CD4-positive, alpha-beta T cell treated with Interleukin-21 for 1 hour (primary cell): ENCODE data around the gene HELT.

Source experiments
- DNase-seq: peaks from one replicate; pipeline ENCODE4 v3.0.0-alpha.2; 2020

HELT gene

DNA sequence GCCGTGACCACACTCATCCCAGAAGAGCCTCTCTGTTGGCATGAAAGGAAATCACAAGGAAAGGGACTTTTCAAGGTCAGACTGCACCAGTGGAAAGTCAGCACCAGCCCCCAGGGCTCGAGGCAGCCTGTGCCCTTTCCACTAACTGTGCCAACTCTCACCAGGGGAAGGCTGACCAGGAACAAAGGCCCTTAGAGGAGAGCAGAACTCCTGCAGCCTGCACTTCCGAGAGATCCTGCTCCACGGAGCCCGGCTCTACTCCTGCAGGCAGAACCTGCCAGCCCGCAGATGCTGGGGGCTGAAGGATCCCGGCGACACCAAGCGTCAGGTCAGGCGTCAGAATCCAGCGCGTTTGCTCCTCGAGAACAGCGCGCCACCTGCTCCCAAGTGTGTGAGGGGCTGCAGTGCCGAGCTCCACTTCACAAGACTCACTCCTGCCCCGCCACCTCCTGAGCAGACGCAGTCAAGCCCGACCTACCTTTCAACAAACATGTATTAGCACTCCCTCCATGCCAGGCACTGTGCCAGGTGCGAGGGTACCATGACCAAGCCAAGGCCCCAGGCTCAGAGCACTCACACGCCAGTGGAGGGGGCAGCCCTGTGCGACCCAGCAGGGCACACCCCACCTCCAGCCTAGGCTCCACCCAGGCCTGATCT, 13.6 kb upstream of the HELT start:
- DNase-seq, result no peak

DNA sequence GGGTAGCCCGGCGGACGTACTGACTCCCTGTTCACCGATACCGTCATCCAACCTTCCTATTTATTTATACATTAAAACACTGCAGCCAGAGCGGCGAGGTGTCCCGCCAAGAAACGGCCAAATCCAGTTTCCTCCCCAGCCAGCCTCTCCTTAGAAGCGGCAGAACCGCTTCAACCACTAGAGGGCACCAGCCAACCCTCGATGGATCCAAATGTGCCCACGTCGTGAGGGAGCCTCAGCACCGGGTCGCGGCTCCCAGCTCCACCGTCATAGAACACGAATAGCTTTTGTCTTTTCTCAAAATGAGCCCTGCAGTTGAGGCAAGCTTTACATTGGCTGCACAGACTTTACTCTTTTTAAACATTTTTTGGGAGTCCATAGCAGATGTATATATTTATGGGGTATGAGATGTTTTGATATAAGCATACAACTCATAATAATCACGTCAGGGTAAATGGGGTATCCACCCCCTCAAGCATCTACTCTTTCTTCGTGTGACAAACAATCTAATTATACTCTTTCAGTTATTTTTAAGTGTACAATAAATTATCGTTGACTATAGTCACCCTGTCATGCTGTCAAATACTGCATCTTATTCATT, 13.0 kb upstream of the HELT start:
- peak; percentile 69 for DNase-seq

DNA sequence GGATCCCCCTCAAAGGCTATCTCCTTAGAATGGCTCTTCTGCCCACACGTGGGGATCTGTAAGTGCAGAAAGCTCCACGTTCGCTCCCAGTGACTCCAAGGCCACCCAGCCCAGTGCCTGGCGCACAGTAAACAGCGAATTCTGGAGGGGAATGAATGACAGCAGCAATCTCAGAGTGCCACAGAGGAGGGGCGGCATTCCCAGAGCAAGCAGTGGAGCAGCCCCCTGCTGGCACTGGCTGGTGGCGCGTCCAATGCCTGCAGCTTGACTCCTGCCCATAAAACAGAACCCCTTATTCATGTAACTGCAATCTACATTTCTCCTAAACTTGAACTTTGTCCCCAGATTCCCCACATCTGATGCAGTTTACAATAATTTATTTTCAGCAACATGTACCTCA, 6.9 kb upstream of the HELT start:
- DNase-seq, result no peak

DNA sequence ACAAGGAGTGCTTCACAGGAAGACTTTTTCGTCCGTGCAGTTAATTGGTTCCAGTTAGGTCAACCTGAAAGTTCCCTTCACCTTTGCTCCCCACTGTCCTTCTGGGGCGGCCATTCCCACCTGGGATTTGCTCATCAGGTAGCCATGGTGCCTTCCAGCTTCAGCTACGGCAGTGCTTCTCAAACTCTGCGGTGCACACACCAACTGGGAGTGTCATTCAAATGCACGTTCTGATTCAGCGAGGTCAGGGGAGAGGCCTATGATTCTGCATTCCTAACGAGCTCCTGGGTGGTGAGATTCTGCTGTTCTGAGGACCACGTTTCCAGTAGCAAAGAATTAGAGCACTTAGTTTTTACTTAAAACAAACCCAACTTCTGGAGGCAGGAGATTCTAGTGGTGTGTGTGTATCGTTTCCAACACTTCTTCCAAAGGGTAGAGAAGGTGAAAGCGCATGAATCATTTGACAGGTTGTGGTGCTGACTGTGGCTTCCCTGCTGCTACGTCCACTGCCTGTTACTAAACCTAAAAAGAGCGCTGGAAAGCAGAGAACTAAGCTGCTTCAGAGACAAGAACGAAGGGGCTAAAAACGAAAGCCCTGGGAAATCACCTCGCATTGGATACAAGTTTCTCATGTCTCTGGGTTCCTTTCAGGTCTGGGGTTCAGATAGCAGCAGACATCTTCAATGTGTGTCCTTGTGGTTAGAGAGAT, 4.7 kb upstream of the HELT start:
- no peak for DNase-seq

DNA sequence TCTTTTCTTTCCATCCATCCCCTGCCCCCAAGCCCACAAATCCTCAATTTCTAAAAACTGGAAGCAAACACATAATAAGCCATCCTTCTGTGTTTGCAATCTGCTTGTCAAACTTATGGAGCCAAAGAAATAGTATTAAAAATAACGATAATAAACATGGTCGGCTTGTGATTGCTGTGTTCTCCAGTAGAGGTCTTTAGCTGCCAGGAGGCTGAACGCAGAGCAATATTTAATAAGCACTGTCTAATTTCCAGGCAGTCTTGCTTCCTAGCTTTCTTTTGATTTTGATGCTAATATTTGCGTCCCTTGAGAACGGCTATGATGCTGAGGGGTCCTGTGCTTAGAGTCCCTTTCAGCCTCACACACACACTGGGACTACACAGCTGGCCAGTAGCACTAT, 3.2 kb upstream of the HELT start:
- DNase-seq, result no peak

DNA sequence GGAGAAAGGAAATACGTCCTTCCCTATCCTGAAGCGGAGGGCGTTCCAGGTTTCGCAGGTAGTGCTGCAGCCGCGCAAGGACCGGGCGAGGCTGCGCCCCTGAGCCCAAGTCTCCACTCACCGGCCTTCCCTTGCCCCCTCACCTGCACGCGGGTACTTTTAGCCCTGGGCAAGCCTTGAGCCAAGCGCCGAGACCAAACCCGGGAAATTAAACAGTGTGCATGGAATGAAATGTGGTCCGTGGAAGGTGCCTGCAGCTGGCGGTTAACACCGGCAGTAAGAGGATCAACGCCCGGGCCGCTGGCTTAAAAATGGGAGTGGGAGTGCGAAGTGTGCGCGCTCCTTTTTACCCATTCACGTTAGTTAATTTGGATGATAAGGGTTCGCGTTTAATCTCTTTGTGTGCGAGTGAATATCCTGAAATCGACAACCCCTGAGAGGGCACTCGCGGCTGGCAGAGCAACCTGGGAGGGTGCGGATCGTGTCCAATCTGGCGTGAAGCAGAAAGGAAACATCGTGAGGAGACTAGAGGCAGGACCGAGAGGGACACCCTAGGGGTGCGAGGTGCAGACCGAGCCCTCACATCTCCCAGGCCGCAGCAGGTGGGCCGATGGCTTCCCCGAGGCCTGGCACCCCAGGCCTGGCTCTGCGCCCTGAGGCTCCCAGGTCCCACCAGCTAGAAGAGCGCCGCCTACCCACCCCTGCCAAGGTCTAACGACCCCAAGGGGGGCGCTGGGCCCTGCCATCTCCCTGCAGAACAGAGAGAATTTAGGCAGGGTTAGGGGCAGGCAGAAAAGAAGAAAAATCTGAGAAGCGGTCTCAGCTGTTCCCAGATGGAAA, 2.0 kb upstream of the HELT start:
- no peak for DNase-seq

DNA sequence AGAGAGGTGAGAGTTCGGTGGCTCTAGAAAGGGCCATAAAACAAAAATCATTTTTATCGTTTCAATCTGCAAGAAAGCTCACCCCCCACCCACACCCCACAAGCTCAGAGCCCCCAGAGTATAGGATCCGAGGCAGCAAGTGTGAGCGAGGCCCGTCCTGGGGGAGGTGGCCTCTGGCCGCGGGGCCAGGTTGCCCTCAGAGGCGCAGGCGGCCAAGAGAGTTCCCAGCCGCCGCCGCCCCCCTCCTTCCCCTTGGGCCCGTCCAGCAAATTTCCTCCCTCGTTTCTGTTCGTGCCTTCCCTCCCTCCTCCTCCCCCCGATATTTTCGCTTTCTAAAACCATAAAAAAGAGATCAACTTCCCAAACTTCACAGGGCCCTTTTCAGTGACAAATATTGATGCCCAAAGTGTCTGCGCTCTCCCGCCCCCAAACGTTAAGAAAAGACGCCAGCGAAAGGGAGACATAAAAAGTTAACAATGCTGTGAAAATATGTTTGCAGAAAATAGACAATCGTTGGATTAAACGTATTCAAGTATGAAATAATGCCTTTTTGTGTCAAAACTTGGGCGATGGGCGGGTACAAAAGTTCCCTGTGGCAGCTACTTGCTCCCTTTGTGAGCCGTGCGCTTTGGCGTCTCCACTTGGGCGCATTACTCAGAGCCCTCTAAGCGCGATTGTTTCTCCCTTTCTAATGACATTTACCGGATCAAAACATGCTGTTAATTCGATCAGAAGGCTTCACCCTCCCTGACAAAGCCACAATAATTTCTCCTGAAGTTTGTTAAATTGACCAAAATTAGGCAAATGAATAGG, 1.1 kb upstream of the HELT start:
- DNase-seq, result no peak

DNA sequence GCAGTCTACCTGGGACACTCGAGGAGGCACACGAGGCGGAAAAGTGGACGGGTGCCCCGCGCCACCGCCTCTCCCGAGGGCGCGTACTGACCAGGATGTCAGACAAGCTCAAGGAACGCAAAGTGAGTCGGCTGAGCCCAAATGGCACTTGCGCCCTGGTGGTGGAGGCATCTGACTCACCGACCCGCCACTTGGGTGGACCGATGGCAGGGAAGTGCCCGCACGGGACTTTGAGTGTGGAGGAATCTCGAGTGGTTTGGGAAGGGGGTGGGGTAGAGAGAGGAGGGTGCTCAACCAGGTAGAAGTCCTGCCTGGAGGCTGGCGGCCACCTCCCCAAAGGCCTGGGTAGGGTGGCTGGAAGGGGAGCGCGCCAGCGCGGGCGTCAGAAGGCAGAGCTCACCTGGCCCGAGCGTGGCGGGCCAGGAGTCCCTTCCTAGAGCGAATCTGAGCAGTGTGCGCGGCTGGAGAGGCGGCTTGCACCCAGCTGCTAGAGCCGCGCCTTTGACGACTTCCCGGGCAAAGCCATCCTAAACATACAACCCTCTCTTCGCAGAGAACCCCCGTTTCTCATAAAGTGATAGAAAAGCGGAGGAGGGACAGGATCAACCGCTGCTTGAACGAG, 655 bp downstream of the HELT start:
- no peak for DNase-seq

DNA sequence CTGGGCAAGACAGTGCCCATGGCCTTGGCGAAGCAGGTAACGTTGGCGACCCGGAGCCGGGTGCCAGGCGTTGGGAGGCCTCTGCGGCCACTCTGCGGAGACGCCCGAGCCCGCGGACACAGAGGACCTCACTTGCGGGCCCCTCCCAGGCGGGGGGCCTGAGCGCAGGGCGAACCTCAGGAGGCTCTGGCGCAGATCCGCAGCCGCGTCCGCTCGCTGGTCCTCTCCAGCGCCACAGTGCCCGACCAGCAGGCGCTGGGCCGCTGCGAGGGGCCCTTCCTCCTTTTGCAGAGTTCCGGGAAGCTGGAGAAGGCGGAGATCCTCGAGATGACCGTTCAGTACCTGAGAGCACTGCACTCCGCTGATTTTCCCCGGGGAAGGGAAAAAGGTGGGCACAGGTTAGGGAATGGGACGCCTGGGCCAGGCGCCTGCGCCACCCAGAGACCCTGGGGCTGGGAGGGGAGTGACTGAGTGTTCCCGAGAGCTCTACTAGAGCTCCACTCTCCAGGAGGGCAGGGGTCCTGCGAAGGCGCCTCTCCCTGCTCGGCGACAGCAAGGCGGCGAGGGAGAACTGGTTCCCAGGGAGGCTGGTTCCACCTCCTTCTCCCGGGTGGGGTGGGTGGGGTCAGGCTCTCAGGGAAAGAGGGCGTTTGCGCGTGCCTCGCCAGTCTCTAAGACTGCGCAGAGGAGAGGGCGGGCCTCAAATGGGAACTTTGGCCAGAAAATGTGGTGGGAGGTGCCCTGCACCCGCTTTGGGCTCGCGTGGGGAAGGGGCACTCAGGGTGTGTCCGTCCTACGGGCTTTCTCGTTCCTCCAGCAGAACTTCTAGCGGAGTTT, 1.4 kb downstream of the HELT start:
- no peak for DNase-seq

DNA sequence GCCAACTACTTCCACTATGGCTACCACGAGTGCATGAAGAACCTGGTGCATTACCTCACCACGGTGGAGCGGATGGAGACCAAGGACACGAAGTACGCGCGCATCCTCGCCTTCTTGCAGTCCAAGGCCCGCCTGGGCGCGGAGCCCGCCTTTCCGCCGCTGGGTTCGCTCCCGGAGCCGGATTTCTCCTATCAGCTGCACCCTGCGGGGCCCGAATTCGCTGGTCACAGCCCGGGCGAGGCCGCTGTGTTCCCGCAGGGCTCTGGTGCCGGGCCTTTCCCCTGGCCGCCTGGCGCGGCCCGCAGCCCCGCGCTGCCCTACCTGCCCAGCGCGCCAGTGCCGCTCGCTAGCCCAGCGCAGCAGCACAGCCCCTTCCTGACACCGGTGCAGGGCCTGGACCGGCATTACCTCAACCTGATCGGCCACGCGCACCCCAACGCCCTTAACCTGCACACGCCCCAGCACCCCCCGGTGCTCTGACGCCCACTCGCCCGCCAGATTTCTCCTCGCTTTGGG, 2.1 kb downstream of the HELT start:
- no peak for DNase-seq

DNA sequence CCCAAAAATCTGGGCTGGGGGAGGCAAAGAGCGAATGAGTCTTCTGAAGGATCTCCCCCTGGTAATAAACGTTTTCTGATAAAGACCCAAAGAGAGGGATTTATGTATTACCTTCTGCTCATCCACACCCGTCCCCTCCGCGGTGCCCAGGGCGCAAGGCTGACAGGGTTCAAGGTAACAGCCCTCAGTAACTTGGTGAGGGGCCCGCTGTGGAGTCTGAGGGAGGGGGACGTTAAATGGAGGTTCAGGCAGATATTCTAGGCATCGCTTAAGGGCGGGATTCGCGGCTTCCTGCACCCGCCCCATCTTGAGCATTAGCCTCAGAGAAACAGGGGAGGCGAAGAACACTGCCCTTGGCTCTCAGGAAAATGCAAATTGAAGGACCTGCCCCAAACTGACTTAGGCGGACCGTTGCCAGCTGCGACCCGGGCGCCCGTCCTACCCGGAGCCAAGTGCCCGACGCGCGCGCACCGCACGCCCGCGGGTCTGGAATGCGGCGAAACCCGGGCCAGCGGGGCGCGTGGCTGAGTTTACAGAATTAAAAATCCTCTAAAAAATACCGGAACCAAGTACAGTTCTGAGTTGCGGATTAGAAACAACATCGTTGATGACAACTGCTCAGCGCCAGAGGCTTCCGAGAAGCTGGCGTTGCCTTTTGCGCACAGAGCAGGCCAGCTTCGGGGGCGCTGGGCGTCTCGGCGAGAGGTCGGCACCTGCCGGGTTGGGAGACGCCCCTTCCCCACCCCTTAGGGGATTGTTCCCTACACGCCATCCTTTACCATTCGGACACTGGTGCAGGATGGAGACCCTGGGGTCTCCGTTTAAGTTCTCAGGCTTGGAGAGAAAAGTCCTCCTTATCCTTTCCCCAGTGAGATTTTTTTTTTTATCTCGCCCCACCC, 2.8 kb downstream of the HELT start:
- no peak for DNase-seq

DNA sequence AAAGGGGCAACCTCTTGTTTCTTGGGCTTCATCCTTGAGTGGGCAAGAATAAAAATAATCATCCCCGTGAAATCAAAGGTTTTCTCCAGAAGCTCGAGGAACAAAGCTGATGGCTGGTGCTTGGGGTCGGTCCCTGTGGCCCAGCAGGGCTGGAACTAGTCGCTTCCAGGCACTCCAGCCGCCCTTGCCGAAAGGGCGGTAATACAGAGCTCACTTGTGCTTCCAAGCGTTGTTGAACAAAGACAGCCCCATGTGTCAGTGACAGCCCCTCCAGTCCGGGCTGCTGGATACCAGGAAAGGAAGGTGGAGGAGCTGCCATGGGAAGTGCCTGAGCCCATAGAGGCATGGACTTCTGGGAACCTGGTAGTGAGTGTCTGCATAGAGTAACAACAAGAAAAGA, 5.2 kb downstream of the HELT start:
- DNase-seq, result no peak

DNA sequence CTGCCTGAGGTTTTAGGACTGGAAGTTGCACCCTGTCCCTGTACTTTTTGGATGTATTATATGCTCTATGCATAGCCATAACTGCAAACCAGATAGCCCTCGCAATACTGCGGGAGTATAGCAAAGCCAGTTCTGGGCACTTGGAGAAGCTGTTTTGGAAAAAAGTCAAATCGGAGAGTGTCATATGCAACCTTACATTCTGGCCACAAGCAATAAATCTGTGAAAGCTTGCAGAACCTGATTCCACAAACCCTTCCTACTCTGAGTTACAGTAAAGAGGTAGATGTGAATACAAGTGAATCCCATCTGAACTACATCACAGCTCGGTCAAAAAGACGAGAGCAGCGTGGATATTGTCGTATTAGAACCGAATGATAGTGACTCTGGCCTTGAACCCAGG, 10.3 kb downstream of the HELT start:
- DNase-seq, result no peak

DNA sequence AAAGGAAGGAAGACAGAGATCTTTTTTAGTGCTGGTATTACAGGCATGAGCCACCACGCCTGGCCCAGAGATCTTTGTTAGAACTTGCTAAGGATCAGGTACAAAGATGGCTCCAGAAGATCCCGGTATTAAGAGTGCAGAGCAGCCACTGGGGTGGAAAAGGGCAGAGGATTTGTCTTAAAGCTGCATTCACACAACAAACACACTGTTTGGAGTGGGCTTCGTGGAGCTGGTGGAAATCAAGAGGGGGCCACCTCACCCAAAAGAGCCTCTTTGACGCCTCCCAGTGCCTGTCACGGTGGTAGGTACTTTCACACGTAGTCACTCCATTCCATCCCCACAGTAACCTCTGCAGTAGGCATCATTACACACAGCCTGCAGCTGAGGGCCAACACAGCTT, 13.3 kb downstream of the HELT start:
- DNase-seq, result no peak

DNA sequence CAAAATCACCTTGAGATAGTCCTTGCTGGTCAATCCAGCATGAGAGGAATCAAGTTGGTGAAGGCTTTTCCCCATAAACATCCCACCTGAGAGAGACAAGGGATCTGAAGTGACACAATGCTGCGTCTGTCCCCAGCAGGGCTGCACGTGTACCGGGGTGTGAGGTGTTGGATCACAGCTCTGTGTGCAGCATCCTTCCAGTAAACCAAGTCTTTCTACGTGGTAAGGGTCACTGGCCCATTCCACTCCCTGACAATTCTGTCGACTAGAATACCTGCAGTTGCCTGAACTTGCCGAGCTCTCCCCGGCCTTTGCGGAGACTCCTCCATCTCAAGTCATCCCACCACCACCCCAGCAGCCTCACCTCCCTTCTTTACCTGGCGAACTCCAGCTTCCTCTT, 14.8 kb downstream of the HELT start:
- DNase-seq, result no peak

DNA sequence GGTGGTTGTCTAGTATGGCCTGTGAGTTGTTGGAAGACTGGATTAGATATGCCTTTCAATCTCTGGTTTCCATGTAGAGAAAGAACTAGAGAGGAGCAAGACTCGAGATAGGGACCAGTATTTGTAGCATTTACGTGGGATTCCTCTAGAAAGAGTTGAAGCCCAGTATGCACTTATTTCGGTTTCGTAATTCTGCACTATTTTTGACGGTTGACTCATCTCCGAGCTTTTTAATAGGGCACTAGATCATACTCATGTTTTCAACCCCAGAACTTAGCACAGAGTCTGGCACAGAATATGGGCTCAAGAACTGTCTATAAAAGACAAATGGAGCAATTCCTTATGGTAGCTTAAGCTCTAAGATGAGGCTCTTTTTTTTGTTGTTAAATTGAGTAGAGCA, 15.7 kb downstream of the HELT start:
- no peak for DNase-seq

DNA sequence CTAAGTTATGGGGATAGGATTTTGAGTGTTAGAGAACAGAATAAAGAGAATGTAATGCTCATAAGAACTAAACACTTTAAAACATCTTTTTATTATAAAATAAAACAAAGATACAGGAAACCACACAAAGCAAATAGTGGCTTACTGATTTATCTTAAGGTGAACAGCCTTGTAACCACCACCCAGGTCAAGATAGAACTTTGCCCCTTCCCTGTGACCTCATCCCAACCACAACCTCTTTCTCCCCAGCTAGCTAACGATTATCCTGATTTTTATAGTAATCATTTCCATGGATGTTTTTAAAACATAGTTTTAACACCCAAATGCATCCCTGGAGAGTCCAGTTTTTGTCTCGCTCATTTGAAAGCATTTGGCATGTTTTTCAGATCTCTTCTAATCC, 17.0 kb downstream of the HELT start:
- DNase-seq, result no peak

DNA sequence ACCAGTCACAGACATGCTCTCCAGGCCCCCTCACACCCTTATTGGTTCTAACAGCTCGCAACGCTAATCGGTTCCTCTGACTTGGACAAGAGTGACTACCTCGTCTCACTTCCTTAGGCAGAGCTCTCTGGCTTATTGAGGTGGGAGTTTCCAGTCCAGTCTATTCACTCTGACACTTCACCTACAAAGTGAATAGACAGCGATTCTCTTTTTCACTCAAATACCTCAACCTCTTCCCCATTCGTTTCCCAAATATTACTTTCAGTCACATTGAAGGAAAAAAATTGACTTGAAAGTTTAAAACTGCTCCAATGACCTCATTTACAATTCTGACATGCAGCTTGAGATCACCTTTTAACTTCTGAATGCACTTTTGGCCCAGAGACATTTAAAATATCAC, 17.7 kb downstream of the HELT start:
- no peak for DNase-seq

DNA sequence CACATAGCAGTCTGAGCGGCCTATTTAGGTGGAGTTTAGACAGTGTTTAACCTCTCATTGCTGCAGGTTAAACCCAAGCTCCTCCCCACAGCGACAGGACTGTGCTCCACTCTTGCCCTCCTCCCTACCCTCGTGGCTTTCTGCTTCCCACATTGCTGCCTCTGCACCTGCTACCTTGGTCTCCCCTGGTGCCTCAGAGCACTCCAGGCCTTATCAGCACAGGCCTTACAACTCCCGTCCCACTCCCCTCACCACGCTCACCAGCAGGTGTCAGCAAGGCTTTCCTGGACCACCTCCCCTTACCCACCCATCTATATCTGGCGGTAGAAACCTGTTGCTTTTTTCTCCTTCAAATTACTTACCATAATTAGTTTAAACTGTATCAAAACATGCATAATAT, 18.6 kb downstream of the HELT start:
- DNase-seq, result no peak
